ENCODE measurements around the gene CRACR2A.

- TF ChIP-seq CTCF (IDR thresholded peaks at IDR 0.05) = no peak
- no peak for TF ChIP-seq POLR2AphosphoS5 (IDR thresholded peaks at IDR 0.05; ENCODE audit: low read depth, low read length)
- no peak for TF ChIP-seq TCF7L2 (IDR thresholded peaks at IDR 0.05; ENCODE audit: low read depth, low read length)
Measured at GRCh38 chr12:3735432-3735831, 17.5 kb downstream of the CRACR2A start.

Data from Panc1 (cell line).